ENCODE measurements around the gene METTL15. TPM values are rescaled to one million over a fixed set of nuclear protein-coding genes. Genes with fewer than 3 reads are reported as not detected.

The METTL15 gene
- total RNA-seq, 1 experiment from 2014 or later = 9.1 TPM

DNA sequence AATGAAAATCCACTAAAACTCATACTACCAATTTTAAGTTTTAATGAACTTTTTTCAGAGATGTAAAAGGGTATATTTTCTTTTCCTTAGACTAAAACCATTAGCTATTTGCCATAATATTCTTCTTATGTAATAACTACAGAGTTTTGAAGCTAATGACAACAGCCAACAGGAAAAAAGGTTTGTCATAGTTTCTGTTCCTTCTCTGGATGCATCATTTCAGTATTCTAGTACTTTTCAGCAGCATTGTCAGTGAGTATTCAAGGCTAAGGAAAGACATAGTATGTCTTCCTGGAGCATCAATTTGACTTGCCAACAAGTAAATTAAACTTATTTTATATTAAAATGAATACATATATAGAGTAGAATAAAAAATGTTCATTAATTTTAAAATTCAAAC is 166.0 kb downstream of the METTL15 start:
- Histone ChIP-seq H3K9ac (ENCODE audit: extremely low read depth, insufficient read length, low read length) (no peak overlapping the region), H2BK12ac (ENCODE audit: insufficient read length, low read depth, low read length) (no peak overlapping the region), H3T11ph (ENCODE audit: low read length) (no peak overlapping the region), H2BK5ac (ENCODE audit: insufficient read length, low read length) (no peak overlapping the region), H3K4me2 (ENCODE audit: insufficient read depth, insufficient read length, low read length) (no peak overlapping the region), H4K5ac (ENCODE audit: insufficient read length, low read depth, low read length) (no peak overlapping the region), H3K79me1 (ENCODE audit: insufficient read depth, low read depth, low read length, poor library complexity, severe bottlenecking) (no peaks in the 10 kb centered on the region), H3K27me3 (ENCODE audit: insufficient read depth, low read length) (no peaks in the 10 kb centered on the region), H4K91ac (ENCODE audit: insufficient read length, low read depth, low read length) (no peak overlapping the region), H3K4ac (ENCODE audit: low read depth, low read length) (no peak overlapping the region), H2BK20ac (ENCODE audit: low read depth, low read length, poor library complexity, severe bottlenecking) (no peak overlapping the region), H2BK120ac (ENCODE audit: low read depth, low read length, poor library complexity, severe bottlenecking) (no peak overlapping the region), H3K18ac (ENCODE audit: insufficient read length, low read depth, low read length) (no peak overlapping the region), H4K8ac (replicated peaks; ENCODE audit: insufficient read length, low read depth, low read length) (no peak overlapping the region), H3K56ac (ENCODE audit: insufficient read length, low read depth, low read length) (no peak overlapping the region), H3K79me2 (ENCODE audit: insufficient read depth, low read length) (no peaks in the 10 kb centered on the region), H3K9me3 (ENCODE audit: control insufficient read depth, low read depth, low read length) (no peaks in the 10 kb centered on the region), H4K20me1 (ENCODE audit: control insufficient read depth, insufficient read depth, insufficient read length) (no peaks in the 10 kb centered on the region), H2BK15ac (ENCODE audit: low read depth, low read length) (no peak overlapping the region), H2AK5ac (ENCODE audit: insufficient read length, low read length) (no peak overlapping the region), H3K14ac (ENCODE audit: insufficient read depth, low read length) (no peak overlapping the region), H3K23me2 (ENCODE audit: insufficient read length, low read depth, low read length, poor library complexity, severe bottlenecking) (no peaks in the 10 kb centered on the region), H3K23ac (ENCODE audit: insufficient read length, low read depth, low read length) (no peak overlapping the region), H3K27ac (ENCODE audit: insufficient read length, low read depth, low read length) (no peak overlapping the region), H3K4me1 (ENCODE audit: insufficient read depth, low read length) (no peaks in the 10 kb centered on the region), H2AFZ (ENCODE audit: low read length) (no peak overlapping the region)
- DNase-seq = no peak
- Mint-ChIP-seq H3K9me3 (no peaks in the 10 kb centered on the region; a peak in 1 of 5 replicates), H3K27ac (no peak overlapping the region), H3K4me3 (no peak overlapping the region), H3K27me3 (ENCODE audit: low read depth) (no peaks in the 10 kb centered on the region), H3K4me1 (no peaks in the 10 kb centered on the region), H3K36me3 (ENCODE audit: insufficient read depth in 1 of 3, low read depth in 3 of 3) (peaks cover 3 to 11% (median 10%) of the 10 kb centered on the region in 3 experiments; a peak in 4 of 7 replicates)
- TF ChIP-seq, protein P1, sequence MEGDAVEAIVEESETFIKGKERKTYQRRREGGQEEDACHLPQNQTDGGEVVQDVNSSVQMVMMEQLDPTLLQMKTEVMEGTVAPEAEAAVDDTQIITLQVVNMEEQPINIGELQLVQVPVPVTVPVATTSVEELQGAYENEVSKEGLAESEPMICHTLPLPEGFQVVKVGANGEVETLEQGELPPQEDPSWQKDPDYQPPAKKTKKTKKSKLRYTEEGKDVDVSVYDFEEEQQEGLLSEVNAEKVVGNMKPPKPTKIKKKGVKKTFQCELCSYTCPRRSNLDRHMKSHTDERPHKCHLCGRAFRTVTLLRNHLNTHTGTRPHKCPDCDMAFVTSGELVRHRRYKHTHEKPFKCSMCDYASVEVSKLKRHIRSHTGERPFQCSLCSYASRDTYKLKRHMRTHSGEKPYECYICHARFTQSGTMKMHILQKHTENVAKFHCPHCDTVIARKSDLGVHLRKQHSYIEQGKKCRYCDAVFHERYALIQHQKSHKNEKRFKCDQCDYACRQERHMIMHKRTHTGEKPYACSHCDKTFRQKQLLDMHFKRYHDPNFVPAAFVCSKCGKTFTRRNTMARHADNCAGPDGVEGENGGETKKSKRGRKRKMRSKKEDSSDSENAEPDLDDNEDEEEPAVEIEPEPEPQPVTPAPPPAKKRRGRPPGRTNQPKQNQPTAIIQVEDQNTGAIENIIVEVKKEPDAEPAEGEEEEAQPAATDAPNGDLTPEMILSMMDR (conservative IDR thresholded peaks at IDR 0.05) = no peak
